Vagina (tissue), 2 donors: ENCODE data around the gene USP46.

Source experiments
- POLR2A ChIP-seq, 2 donors: fragments of 450-650 bp; IDR thresholded peaks; one replicate each; pipeline ENCODE4 v1.6.1; 2017; ENCODE audit warnings: antibody characterized with exemption in 2 of 2, mild to moderate bottlenecking in 2 of 2, moderate library complexity in 2 of 2
- POLR2AphosphoS5 ChIP-seq, 2 donors: sonication (generic); formaldehyde crosslinking; IDR thresholded peaks; one replicate each; pipeline ENCODE4 v1.9.0; 2017; ENCODE audit warnings: antibody characterized with exemption in 2 of 2, mild to moderate bottlenecking in 2 of 2, low read depth in 1 of 2; ENCODE audit not compliant: insufficient read depth in 1 of 2
- TF ChIP-seq, protein P1 (sequence below), 3 experiments: fragments of 450-650 bp in 2 of 3; fragments of 200-600 bp in 1 of 3; sonication (generic) in 1 of 3; IDR thresholded peaks; one replicate each; pipeline ENCODE4 v1.5.1; 2017 to 2019; ENCODE audit warnings: antibody characterized with exemption in 3 of 3, mild to moderate bottlenecking in 2 of 3, moderate library complexity in 2 of 3

DNA sequence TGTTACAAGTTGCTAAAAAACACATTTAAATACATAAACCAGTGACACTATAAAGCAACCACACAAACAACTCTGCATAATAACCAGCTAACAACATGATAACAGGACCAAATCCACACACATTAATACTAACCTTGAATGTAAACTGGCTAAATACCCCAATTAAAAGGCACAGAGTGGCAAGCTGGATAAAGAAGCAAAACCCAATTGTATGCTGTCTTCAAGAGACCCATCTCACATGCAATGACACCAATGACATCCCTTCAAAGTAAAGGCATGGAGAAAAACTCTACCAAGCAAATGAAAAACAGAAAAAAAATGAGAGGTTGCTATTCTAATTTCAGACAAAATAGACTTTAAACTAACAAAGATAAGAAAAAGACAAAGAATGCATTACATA lies 34.4 kb upstream of the USP46 start:
- TF ChIP-seq, protein P1, sequence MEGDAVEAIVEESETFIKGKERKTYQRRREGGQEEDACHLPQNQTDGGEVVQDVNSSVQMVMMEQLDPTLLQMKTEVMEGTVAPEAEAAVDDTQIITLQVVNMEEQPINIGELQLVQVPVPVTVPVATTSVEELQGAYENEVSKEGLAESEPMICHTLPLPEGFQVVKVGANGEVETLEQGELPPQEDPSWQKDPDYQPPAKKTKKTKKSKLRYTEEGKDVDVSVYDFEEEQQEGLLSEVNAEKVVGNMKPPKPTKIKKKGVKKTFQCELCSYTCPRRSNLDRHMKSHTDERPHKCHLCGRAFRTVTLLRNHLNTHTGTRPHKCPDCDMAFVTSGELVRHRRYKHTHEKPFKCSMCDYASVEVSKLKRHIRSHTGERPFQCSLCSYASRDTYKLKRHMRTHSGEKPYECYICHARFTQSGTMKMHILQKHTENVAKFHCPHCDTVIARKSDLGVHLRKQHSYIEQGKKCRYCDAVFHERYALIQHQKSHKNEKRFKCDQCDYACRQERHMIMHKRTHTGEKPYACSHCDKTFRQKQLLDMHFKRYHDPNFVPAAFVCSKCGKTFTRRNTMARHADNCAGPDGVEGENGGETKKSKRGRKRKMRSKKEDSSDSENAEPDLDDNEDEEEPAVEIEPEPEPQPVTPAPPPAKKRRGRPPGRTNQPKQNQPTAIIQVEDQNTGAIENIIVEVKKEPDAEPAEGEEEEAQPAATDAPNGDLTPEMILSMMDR (IDR thresholded peaks at IDR 0.05), result no peak
- TF ChIP-seq POLR2A (IDR thresholded peaks at IDR 0.05) (no peak), POLR2AphosphoS5 (IDR thresholded peaks at IDR 0.05; ENCODE audit: insufficient read depth in 1 of 2, low read depth in 1 of 2) (no peak)
